Neuron (in vitro differentiated cells): ENCODE results near the gene SERPINA12.

Source experiments
- H2AFZ ChIP-seq: one replicate; pipeline ENCODE4 v1.6.1; 2013; ENCODE audit warnings: low read depth, mild to moderate bottlenecking, inconsistent platforms, low read length, moderate library complexity
- H3K27me3 ChIP-seq: one replicate; pipeline ENCODE4 v1.6.1; 2013; ENCODE audit warnings: low read length; ENCODE audit not compliant: insufficient read depth
- H3K36me3 ChIP-seq: one replicate; pipeline ENCODE4 v1.6.1; 2013; ENCODE audit warnings: low read length; ENCODE audit not compliant: insufficient read depth
- H3K4me1 ChIP-seq: one replicate; pipeline ENCODE4 v1.6.1; 2013; ENCODE audit warnings: low read length; ENCODE audit not compliant: insufficient read depth
- H3K4me3 ChIP-seq: 2 replicates; pipeline ENCODE4 v1.5.1; 2013; ENCODE audit warnings: mild to moderate bottlenecking, low read length, moderate library complexity
- H3K9me3 ChIP-seq: one replicate; pipeline ENCODE4 v1.6.1; 2013; ENCODE audit warnings: low read length

Gene SERPINA12

GRCh38 chr14:94480809-94481208, 28.5 kb downstream of the SERPINA12 start:
- Histone ChIP-seq H3K9me3 (no peaks in the 10 kb centered on the region), H3K36me3 (no peaks in the 10 kb centered on the region), H3K4me3 (no peak overlapping the region)

GRCh38 chr14:94478420-94478819, 30.8 kb downstream of the SERPINA12 start:
- Histone ChIP-seq H3K4me3 (no peak overlapping the region), H2AFZ (no peak overlapping the region), H3K36me3 (no peaks in the 10 kb centered on the region), H3K4me1 (no peaks in the 10 kb centered on the region), H3K9me3 (no peaks in the 10 kb centered on the region), H3K27me3 (peaks cover 3% of the 10 kb centered on the region)

More at GRCh38 chr14:94480809-94481208, 28.5 kb downstream of the SERPINA12 start:
- Histone ChIP-seq H3K4me1 (no peaks in the 10 kb centered on the region), H3K27me3 (no peaks in the 10 kb centered on the region), H2AFZ (no peak overlapping the region)

- no peak within 1 kb of the TSS for H3K4me3 ChIP-seq
- H3K9me3 ChIP-seq: no peaks in the 10 kb centered on the region
- no peak within 1 kb of the TSS for H2AFZ ChIP-seq
- H3K27me3 ChIP-seq: peaks cover 3% of the 10 kb centered on the region
- no peaks in the 10 kb centered on the region for H3K36me3 ChIP-seq
- no peaks in the 10 kb centered on the region for H3K4me1 ChIP-seq
Measured at GRCh38 chr14:94476023-94476422, 33.2 kb downstream of the SERPINA12 start, which contains the start of gene SERPINA9. SERPINA9 (minus strand) TSS chr14:94476197; CDS start chr14:94469840, 6,357 bp downstream.

GRCh38 chr14:94474581-94475031, 34.7 kb downstream of the SERPINA12 start:
- H3K9me3 ChIP-seq: no peaks in the 10 kb centered on the region
- H3K4me3 ChIP-seq: no peak overlapping the region
- H3K27me3 ChIP-seq: peaks cover 3% of the 10 kb centered on the region
- no peaks in the 10 kb centered on the region for H3K36me3 ChIP-seq
- H3K4me1 ChIP-seq: no peaks in the 10 kb centered on the region
- no peak overlapping the region for H2AFZ ChIP-seq

- Histone ChIP-seq H3K9me3 (no peaks in the 10 kb centered on the region), H3K36me3 (no peaks in the 10 kb centered on the region), H3K27me3 (peaks cover 3% of the 10 kb centered on the region), H2AFZ (no peak overlapping the region), H3K4me1 (no peaks in the 10 kb centered on the region), H3K4me3 (no peak overlapping the region)
Measured at GRCh38 chr14:94473666-94474410, 35.4 kb downstream of the SERPINA12 start.

GRCh38 chr14:94472842-94473241, 36.4 kb downstream of the SERPINA12 start:
- Histone ChIP-seq H3K36me3 (no peaks in the 10 kb centered on the region), H3K4me3 (no peak overlapping the region), H3K9me3 (no peaks in the 10 kb centered on the region), H3K4me1 (no peaks in the 10 kb centered on the region), H2AFZ (no peak overlapping the region), H3K27me3 (peaks cover 3% of the 10 kb centered on the region)

GRCh38 chr14:94471045-94471444, 38.2 kb downstream of the SERPINA12 start:
- no peaks in the 10 kb centered on the region for H3K4me1 ChIP-seq
- H3K36me3 ChIP-seq: no peaks in the 10 kb centered on the region
- H3K4me3 ChIP-seq: no peak overlapping the region
- no peaks in the 10 kb centered on the region for H3K9me3 ChIP-seq
- H3K27me3 ChIP-seq: peaks cover 3% of the 10 kb centered on the region
- H2AFZ ChIP-seq: no peak overlapping the region

GRCh38 chr14:94470311-94470710, 39.0 kb downstream of the SERPINA12 start:
- peaks cover 3% of the 10 kb centered on the region for H3K27me3 ChIP-seq
- no peak overlapping the region for H3K4me3 ChIP-seq
- H3K36me3 ChIP-seq: no peaks in the 10 kb centered on the region
- H2AFZ ChIP-seq: no peak overlapping the region
- no peaks in the 10 kb centered on the region for H3K9me3 ChIP-seq
- H3K4me1 ChIP-seq: no peaks in the 10 kb centered on the region

- Histone ChIP-seq H3K36me3 (no peaks in the 10 kb centered on the region), H3K9me3 (no peaks in the 10 kb centered on the region), H2AFZ (no peak overlapping the region), H3K4me3 (no peak overlapping the region), H3K27me3 (peaks cover 3% of the 10 kb centered on the region), H3K4me1 (no peaks in the 10 kb centered on the region)
Measured at GRCh38 chr14:94469261-94469660, 40.0 kb downstream of the SERPINA12 start.

- no peak overlapping the region for H2AFZ ChIP-seq
- no peaks in the 10 kb centered on the region for H3K9me3 ChIP-seq
- no peaks in the 10 kb centered on the region for H3K4me1 ChIP-seq
- H3K4me3 ChIP-seq: no peak overlapping the region
- no peaks in the 10 kb centered on the region for H3K27me3 ChIP-seq
- no peaks in the 10 kb centered on the region for H3K36me3 ChIP-seq
Measured at GRCh38 chr14:94467728-94468520, 41.3 kb downstream of the SERPINA12 start.

GRCh38 chr14:94466706-94467370, 42.4 kb downstream of the SERPINA12 start:
- Histone ChIP-seq H3K36me3 (no peaks in the 10 kb centered on the region), H3K9me3 (no peaks in the 10 kb centered on the region), H3K4me1 (no peaks in the 10 kb centered on the region), H2AFZ (no peak overlapping the region), H3K27me3 (no peaks in the 10 kb centered on the region), H3K4me3 (no peak overlapping the region)

- Histone ChIP-seq H3K36me3 (no peaks in the 10 kb centered on the region), H3K4me1 (no peaks in the 10 kb centered on the region), H2AFZ (no peak overlapping the region), H3K27me3 (no peaks in the 10 kb centered on the region), H3K9me3 (no peaks in the 10 kb centered on the region), H3K4me3 (no peak overlapping the region)
Measured at GRCh38 chr14:94465042-94465441, 44.2 kb downstream of the SERPINA12 start.

GRCh38 chr14:94464290-94464689, 45.0 kb downstream of the SERPINA12 start:
- H3K36me3 ChIP-seq: no peaks in the 10 kb centered on the region
- H2AFZ ChIP-seq: no peak overlapping the region
- H3K9me3 ChIP-seq: no peaks in the 10 kb centered on the region
- H3K4me3 ChIP-seq: no peak overlapping the region
- no peaks in the 10 kb centered on the region for H3K27me3 ChIP-seq
- no peaks in the 10 kb centered on the region for H3K4me1 ChIP-seq
